Amniotic stem cell (primary cell): ENCODE measurements around the gene ARHGAP25.
"Not testable (repeated sequence)": the region's sequence is repeated elsewhere in the genome, so short reads cannot be mapped to it uniquely, and the experiment has no call there.

Experiments
- DNase-seq: peaks from one replicate; lab custom pipeline; 2025; lab: John Stamatoyannopoulos, UW

ARHGAP25 gene

GRCh38 chr2:68800027-68800401 is 65.4 kb downstream of the ARHGAP25 start:
- DNase-seq, result no peak

DNA sequence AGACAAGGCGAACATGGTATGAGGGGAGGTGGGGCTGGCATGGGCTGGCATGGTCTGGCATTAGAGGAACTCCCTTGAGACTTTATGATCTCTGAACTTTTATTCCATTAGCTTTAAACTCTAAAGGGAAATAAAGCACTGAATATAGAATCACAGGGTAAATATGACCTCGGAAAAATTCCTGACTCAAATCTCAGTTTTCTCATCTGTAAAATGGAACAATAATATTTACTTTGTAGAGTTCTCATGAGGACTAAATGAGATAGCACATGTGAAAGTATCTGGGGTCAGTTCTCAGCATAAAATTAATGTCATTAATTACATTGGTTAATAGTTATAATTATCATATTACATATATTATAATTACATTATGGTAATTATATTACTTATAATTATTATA is 65.9 kb downstream of the ARHGAP25 start:
- DNase-seq, result no peak

GRCh38 chr2:68802161-68802560 is 67.5 kb downstream of the ARHGAP25 start:
- not testable (repeated sequence) for DNase-seq

- DNase-seq, result no peak
Observed at GRCh38 chr2:68805025-68805424, 70.4 kb downstream of the ARHGAP25 start.

GRCh38 chr2:68806511-68807109 is 72.0 kb downstream of the ARHGAP25 start:
- no peak for DNase-seq

- no peak for DNase-seq
Observed at GRCh38 chr2:68807821-68808266, 73.2 kb downstream of the ARHGAP25 start.

DNA sequence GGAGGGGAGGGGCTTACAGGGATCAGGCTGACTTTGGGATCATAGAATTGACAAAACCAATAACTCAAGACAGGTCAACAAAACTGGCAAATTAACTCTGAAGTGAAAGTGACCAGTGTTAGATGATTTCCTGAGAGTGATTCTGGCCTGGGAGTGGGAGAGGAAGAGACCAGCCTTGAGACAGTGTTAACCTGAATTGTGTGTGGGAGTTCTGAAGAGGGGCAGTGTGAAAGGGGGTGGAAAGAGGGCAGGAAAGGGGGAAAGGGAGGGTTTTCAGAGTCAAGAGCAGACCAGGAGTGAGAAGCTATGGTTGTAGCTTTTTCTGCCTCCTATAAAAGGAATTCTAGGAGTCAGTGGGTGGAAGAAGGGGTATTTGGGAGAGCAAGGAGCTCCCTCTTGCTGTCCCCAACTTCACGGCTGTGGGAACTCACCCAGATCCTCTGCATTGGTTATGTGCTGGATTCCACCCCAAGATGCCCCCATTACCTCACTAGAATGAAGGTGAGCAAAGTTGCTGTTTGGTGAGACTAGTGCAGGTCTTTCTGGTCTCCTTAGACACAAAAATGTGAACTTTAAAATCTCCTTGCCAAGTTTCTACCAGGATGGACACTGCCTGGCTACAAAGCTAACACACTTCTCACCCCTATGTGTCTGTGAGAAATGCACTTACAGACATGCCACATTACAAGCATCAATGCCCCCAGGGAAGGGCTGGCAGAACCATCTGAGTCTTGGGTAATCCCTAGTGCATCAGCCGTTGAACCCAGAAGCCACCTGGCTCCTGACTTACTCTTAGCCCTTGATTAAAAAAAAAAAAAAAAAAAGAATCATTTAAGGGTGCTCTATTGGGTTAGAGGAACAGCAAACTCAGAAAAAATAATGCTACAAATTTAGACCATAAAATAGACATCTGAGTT is 75.0 kb downstream of the ARHGAP25 start:
- no peak for DNase-seq

GRCh38 chr2:68811364-68811763 is 76.8 kb downstream of the ARHGAP25 start:
- DNase-seq, result no peak

GRCh38 chr2:68812251-68812650 is 77.6 kb downstream of the ARHGAP25 start:
- DNase-seq, result no peak

DNA sequence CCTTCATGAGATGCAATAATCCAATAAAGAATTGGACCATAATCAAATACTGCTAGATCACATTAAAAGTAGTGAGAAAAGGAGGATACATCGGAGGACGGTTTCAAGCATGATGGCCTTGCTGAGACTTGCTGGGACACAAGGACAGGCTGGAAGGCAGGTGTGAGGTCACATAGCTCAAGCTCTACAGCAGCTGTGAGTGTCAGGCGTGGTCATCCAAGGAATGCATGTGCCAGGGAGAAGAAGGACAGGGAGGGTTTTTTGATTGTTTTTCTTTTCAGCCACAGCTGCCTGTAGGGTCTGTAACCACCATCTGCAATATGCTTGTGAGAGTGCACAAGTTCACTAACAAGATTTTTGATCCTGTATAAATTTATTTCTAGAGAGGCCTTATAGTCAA is 79.0 kb downstream of the ARHGAP25 start:
- DNase-seq, result no peak

GRCh38 chr2:68817306-68817705 is 82.7 kb downstream of the ARHGAP25 start:
- DNase-seq, result no peak

GRCh38 chr2:68819556-68819955 is 84.9 kb downstream of the ARHGAP25 start:
- DNase-seq, result no peak

DNA sequence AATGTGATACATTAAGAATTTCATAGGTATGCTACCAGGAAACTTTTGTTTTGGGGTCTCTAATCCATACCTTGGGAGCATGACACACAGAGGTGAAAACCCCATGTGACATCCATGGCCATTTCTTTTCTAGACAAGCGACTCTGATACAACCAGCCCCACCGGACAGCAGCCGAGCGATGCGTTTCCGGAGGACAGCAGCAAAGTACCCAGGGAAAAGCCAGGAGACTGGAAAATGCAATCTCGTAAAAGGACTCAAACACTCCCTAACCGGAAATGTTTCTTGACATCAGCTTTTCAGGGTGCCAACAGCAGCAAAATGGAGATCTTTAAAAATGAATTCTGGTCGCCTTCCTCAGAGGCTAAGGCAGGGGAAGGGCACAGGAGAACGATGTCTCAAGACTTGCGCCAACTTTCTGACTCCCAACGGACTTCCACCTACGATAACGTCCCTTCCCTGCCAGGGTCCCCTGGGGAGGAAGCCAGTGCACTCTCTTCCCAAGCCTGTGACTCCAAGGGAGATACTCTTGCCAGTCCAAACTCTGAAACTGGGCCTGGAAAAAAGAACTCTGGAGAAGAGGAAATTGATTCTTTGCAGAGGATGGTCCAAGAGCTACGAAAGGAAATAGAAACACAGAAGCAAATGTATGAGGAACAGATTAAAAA is 87.7 kb downstream of the ARHGAP25 start:
- no peak for DNase-seq

GRCh38 chr2:68824831-68825230 is 90.2 kb downstream of the ARHGAP25 start:
- DNase-seq, result no peak

- no peak for DNase-seq
Observed at GRCh38 chr2:68825866-68826265, 91.3 kb downstream of the ARHGAP25 start.

GRCh38 chr2:68827666-68828065 is 93.1 kb downstream of the ARHGAP25 start:
- DNase-seq, result no peak

GRCh38 chr2:68828887-68829708 is 94.5 kb downstream of the ARHGAP25 start:
- peak; percentile 75 for DNase-seq

GRCh38 chr2:68829749-68830148 is 95.1 kb downstream of the ARHGAP25 start:
- no peak for DNase-seq

GRCh38 chr2:68831686-68832232 is 97.1 kb downstream of the ARHGAP25 start:
- DNase-seq, result no peak

GRCh38 chr2:68832233-68832869 is 97.7 kb downstream of the ARHGAP25 start:
- no peak for DNase-seq

DNA sequence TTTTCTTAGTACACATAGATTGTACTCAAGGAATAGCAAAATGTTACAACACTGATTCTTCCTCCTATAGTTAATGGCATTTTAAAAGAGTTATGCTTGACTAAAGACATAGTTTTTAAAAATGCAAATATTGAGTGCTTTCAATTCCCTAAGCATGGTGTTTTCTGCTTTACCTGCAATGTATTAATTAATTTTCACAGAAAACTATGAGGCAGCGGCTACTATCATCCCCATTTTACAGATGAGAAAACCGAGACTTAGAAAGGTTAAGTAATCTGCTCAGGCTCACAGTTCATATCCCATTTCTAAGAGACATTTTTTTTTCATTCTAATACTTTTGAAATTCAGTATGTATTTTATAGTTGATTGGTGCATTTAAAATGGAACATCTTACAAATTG is 98.6 kb downstream of the ARHGAP25 start:
- no peak for DNase-seq
